ENCODE results near the gene SLC27A3. TPM values are rescaled to one million over a fixed set of nuclear protein-coding genes. Genes with fewer than 3 reads are reported as not detected.

Gene SLC27A3
- total RNA-seq, 1 donor from 2014 or later, result 28.8 TPM

DNA sequence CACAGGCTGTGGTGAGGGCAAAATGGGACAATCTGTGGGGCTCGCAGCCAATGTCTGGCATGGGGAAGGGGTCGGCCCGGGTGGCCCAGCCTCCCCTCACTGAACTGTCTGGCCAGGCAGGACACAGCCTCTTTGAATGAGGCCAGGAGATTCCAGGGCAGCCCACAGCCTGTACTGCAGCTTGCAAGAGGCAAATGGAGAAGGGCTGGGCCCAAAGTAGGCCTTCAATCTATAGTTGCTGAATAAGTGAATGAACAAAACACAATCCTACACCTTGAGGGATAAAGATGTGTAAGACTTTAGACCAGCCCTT lies 23.2 kb downstream of the SLC27A3 start:
- no peak for DNase-seq (ENCODE audit: low spot score)

DNA sequence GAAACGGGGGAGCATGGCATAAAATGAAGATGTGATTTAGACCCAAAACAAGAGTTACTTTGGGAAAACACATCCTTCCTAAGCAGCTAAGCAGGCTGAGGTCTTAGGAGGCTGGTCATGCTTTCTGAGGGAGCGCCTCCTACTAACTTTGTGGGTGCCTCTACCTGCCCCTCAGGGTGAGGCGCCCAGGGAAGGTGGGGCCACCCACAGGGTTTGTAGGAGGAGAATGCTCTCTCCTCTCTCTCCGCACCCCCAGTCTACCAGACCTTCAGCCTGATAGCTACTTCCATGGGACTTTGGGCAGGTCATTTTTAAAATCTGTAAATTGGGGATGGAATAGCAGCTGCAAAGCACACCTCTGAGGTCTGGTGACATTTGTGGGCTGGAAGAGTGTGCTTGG lies 23.8 kb downstream of the SLC27A3 start:
- DNase-seq (ENCODE audit: low spot score), result no peak

DNA sequence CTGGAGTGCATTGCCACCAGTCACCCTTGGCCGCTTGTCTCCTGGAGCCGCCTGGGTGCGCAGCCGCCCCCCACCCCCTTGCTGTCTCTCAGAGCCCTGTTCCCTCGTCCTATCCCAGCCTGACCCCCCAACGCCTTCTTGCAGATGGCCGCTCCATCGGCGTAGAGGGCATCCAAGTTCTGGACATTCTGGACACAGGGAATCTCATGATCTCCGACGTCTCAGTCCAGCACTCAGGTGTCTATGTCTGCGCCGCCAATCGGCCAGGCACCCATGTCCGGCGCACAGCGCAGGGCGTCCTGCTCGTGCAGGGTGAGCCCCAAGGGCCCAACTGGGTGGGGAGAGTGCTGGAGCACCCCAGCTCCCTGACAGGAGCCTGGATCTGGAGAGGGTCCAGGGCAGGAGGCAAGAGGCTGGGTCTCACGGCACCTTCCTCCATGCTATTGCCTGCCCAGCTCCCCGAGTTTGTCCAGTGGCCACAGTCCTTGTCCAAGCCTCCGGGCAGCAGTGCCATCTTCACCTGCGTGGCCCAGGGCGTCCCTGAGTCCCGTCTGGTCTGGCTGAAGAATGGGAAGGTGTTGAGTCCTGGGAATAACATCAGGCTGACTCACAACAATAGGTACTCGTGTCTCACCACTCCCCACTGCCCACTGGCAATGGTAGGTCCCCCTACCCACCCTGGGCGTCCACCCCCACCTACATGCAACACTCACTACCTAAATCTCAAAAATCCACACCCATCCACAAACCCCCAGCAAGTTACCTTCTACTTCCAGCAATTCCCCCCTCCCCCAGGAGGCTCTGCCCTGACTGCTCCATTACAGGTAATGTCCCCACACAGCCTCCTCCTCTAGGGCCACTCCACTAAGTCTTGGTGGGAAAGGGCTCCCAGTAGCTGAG lies 24.6 kb downstream of the SLC27A3 start:
- DNase-seq (ENCODE audit: low spot score), result no peak

DNA sequence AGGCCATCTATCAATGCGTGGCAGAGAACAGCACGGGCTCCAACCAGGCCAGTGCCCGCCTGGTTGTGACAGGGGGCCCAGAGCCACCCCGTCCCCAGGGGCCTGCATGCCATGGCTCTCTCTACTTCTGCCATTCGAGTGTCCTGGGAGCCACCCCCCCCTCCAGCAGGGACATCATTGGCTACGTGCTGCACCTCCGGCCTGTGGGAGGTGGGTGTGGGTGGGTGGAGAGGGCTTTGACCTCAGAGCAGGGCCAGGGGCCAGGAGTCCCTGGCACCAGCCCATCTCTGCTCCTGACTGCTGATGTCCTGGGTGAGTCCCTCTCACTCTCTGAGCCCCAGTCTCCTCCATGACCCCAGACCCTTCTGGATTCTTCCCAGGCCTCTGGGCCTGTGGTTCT lies 25.3 kb downstream of the SLC27A3 start:
- no peak for DNase-seq (ENCODE audit: low spot score)

DNA sequence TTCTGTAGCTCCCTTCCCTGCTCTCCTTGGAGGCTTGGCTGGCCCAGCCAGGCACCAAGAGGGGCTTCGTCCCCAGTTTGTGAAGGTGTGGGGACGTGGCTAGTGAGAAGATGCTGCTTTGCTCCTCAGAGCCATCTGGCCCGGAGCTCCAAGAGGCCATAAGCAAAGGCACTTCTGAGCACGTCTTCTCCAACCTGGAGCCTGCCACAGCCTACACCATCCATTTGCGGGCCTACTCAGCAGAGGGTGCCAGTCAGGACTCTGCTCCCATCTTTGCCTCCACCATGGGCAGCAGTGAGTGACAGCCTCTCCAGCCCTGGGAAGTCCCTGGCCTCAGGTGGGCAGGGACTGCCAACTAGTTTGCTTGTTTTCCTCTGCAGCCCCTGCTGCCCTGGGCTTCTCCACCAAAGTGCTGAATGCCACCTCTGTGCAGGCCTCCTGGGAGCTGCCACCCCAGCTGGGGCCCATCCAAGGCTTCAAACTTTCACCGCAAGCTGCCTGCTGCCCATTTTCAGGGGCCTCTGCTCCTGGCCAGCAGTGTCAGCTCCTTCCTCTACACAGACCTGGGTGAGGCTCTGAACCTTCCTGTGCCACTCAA lies 25.9 kb downstream of the SLC27A3 start:
- no peak for DNase-seq (ENCODE audit: low spot score)

DNA sequence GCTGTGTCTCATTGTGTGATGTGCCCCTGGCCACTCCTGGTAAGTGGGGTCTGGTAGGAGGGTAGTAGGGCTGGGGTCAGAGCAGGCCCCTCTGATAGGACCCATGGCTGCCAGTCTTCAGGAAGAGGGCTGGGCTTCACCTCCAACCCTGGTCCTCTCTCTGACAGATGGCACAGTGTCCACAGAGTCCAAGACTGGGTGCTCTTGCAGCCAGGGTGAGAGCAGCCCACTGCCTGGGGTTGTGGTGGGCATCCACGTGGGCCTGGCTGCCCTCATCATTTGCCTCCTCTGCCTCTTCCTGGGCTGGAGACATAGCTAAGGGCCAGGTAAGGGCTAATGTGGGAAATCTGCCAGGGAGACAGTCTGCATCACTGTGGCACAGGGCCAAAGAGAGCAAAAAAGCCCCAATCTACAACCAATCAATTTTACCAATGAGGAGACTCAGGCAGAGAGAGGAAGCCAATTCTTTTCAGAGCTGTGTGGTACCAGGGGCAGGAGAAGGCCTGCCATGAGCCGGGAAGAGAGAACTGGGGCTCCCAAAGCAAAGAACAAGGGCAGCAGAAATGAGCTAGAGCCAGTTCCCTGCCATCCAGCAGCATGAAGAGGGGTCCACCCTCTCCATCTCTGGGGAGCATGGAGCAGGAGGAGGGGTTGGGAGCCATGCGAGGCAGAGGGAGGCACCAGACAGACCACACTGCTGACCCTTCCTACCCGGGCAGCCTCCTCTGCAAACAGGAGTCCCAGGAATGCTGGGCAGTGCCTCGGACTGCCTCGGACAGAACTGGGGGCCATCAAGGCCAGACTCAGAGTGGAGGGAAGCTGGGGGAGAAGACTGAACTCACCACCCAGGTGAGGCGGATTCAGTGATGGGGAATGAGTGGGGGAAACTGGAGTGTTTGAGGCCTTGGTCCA lies 26.8 kb downstream of the SLC27A3 start:
- DNase-seq (ENCODE audit: low spot score), result no peak

DNA sequence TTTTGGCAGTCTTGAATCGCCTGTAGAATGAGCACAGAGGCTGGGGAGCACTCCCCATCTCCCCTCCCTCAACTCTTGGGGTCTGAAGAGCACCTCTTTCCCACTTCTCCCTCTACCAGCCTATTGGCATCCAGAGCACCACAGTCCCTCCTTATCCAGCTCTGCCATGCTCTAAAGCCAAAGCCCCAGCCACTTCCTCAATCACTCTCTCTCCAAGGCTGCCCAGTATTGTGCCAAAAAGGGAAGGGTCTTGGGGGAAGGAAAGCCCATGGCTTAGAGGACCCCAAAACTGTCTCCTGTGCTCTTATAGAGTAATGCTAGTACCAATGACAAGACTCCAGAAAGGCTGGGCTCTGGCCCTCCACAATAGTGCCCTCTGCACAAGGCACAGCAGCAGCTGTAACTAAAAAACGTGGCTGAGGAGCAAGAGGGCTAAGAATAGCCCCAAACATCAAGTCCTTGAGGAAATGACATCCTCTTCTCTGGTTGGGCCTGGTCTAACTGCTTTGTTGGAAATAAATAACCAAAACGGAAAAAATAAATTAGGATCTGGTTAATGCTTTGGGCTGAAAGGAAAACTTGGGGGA lies 28.4 kb downstream of the SLC27A3 start:
- DNase-seq (ENCODE audit: low spot score), result no peak

DNA sequence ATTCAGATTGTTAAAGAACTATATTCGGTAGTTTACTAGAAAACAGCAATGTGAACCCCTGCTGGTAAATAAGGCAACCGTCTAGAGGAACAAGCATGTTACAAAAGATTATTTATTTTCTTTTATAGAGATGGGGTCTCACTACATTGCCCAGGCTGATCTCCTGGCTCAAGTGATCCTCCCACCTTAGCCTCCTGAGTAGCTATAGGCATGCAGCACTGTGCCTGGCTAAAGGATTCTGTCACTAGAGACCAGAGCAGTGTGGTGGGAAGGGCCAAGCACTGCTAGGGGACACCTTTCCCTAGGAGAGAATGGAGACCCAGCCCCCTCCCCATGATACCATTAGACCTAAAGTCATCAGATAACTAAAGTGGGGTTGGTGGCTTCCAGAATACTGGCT lies 28.9 kb downstream of the SLC27A3 start:
- no peak for DNase-seq (ENCODE audit: low spot score)

DNA sequence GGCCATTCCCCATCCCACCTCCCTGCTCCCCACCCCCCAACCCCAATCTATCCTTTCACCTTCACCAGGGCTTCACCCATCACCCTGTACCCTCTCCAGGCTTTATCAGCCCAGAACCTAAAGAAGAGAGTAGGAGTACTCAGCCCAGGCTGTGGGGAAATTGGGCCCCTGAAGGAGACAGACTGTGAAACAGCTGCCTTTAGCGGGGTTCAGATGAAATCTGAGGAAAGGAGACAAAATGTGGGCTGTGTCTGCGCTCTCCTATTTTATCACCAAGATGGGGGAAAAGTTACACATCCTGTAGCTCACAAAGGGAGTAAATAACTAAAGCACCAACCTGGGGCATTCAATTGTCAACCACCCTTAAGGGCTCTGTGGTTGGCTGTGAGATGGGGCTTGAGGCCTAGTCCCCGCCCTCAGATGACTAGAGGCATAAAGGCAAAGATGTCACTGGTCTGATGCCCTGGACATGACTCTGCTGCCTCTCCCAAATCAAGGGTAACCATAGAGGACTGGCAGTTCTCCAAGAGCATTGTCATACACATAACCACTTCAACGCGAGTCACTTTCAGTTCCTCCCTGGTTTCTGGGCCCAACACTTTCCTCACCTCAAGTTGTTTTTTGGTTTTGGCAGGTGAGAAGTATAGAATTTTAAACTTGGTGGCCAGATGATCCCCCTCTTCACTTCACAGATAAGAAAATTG lies 30.0 kb downstream of the SLC27A3 start:
- no peak for DNase-seq (ENCODE audit: low spot score)

DNA sequence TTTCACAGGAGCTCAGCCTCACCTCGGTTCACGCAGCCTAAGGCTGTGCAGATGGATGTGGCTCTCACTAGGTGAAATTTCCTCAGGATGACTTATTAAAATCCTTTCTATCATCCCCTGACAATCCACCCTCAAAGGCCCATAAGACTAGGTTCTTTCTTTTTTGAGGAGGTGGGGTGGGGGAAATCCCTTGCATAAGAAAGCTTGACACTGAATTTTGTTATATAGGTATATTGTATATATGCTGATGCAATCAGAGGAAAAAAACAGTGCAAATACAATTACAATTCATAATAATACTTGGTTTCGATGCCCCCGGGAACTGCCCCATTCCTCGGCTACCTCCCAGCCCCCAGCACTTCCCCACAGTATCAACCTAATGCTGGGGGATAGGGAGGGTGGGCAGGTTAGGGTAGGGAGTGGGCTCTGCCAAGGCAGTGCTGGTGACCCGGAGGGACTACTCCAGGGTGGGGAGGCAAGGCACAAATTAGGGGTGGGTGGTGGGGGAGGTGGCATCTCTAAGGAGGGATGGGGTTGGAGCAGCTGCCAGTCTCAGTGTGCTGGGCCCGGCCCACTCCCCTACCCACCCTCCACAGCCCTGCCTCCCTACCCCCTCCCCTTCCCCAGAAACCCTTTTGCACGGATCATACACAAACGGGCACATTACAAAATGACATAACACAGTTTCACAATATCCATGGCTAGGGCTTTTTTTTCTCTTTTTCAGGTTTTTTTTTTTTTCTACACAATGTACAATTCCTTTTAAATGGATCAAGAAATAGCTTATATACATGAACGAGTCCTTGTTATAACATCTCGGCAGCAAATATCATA lies 30.9 kb downstream of the SLC27A3 start:
- no peak for DNase-seq (ENCODE audit: low spot score)

DNA sequence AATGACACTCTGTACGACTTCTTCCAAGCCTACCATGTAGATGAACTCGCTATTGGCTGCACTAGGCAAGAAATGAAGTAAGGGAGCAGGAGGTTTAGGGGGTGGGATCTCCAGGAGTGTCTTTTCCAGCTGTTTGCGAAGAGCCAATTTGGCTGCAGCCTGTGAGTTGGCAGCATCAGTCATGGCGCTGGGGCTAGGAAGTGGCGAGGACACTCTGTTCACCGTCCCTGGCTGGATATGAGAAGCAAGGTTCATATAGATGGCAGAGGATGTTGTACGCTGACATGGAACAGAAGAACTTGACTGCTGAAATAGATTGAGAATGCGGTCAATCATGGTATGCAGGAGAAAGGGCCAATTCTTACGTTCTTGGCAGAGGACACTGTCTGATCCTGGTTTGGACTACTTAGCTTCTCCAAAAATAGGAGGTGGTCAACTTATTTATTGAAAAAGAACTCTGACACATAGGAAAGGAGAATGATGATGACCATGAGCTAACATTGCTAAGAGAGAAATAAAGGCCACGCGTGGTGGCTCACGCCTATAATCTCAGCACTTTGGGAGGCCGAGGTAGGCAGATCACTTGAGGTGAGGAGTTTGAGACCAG lies 41.2 kb downstream of the SLC27A3 start:
- no peak for DNase-seq (ENCODE audit: low spot score)

DNA sequence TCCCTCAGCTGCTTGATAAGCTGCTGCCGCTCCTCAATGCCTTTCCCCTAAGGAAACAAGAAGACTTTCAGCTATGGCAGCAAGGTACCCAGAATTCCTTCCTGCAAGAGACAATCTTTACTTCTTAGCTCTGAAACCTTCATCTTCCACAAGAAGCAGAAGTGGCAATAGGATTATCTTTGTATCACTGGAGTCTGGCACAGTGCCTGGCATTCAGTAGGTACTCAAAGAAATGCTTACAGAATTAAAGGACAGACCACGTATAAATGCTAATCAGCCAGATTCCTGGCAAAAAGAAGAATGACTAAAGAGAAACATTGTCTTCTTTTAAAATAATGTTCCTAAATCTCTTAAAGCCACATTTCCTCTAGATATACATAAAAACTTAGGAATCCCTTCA lies 43.7 kb downstream of the SLC27A3 start:
- no peak for DNase-seq (ENCODE audit: low spot score)

DNA sequence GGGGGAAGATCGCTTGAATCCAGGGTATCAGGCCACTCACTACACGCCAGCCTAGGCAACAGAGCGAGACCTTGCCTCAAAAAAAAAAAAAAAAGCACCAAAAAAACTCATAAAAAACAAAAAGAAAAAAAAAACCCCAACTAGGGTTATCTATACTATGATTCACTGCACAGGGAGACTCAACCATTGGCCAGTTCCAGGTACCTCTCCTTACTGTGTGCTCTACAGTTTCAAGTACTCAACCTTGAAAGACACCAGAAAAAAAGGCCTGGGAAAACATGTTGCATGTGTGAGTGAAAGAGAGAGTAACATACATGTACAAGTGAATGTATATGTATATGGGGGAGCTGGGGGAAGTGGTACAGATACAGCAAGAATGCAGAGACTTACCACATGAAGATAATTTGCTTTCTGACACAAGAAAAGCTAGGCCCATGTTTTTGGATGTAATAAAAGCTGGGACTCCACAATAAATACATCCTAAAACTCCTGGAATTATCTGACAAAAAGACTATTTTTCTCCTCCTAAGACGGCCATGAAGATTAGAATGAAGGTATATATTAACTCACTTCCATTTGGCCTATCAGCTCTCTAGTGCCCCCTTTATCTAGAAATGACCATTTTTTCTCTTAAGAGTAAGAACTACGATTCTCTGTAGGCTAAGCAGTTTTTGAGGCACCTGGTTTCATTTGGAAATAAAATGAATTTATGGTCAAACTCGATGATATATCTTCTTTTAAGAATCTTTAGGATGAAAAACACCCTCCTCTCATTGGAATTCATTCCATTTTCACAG lies 52.2 kb downstream of the SLC27A3 start:
- no peak for DNase-seq (ENCODE audit: low spot score)

Other genes with a start within 250 kb of the SLC27A3 start
- 1,381 TPM for gene S100A6, start 239.4 kb upstream of the SLC27A3 start, total RNA-seq
- gene S100A5, start 234.5 kb upstream of the SLC27A3 start, total RNA-seq, result 0.86 TPM
- gene S100A4, start 229.6 kb upstream of the SLC27A3 start, total RNA-seq, result 120 TPM
- 6.5 TPM for gene S100A3, start 226.1 kb upstream of the SLC27A3 start, total RNA-seq
- 317 TPM for gene S100A2, start 209.6 kb upstream of the SLC27A3 start, total RNA-seq
- 81.8 TPM for gene S100A16, start 162.3 kb upstream of the SLC27A3 start, total RNA-seq
- gene S100A14, start 159.1 kb upstream of the SLC27A3 start, total RNA-seq, result 51.3 TPM
- 71.6 TPM for gene S100A13, start 147.9 kb upstream of the SLC27A3 start, total RNA-seq
- not detected for gene S100A1, start 147.0 kb upstream of the SLC27A3 start, total RNA-seq
- 91.7 TPM for gene CHTOP, start 141.3 kb upstream of the SLC27A3 start, total RNA-seq
- gene SNAPIN, start 116.7 kb upstream of the SLC27A3 start, total RNA-seq, result 37.3 TPM
- gene ILF2, start 104.4 kb upstream of the SLC27A3 start, total RNA-seq, result 131 TPM
- gene NPR1, start 96.7 kb upstream of the SLC27A3 start, total RNA-seq, result 21.0 TPM
- gene INTS3, start 47.4 kb upstream of the SLC27A3 start, total RNA-seq, result 77.5 TPM
- 43.1 TPM for gene GATAD2B, start 147.6 kb downstream of the SLC27A3 start, total RNA-seq
- gene DENND4B, start 171.3 kb downstream of the SLC27A3 start, total RNA-seq, result 69.4 TPM
- gene CRTC2, start 183.2 kb downstream of the SLC27A3 start, total RNA-seq, result 32.7 TPM
- 62.6 TPM for gene SLC39A1, start 188.1 kb downstream of the SLC27A3 start, total RNA-seq
- gene CREB3L4, start 192.5 kb downstream of the SLC27A3 start, total RNA-seq, result 13.9 TPM
- 103 TPM for gene JTB, start 202.3 kb downstream of the SLC27A3 start, total RNA-seq
- 86.4 TPM for gene RAB13, start 210.9 kb downstream of the SLC27A3 start, total RNA-seq
- 2,661 TPM for gene RPS27, start 215.4 kb downstream of the SLC27A3 start, total RNA-seq

Data from ureter (tissue), 1 donor.